Stimulated activated CD4-positive, alpha-beta T cell treated with anti-CD3 and anti-CD28 coated beads, Interleukin-4, amount 100 ng/mL, for 4 hours (primary cell): Measurements from ENCODE around the gene CYTH3.

ENCODE experiments used
- DNase-seq, 2 experiments: peaks; one replicate each; pipeline ENCODE4 v3.0.0-alpha.2; 2020

Gene CYTH3

GRCh38 chr7:6142871-6143380 is 129.5 kb downstream of the CYTH3 start:
- DNase-seq, result no peak

DNA sequence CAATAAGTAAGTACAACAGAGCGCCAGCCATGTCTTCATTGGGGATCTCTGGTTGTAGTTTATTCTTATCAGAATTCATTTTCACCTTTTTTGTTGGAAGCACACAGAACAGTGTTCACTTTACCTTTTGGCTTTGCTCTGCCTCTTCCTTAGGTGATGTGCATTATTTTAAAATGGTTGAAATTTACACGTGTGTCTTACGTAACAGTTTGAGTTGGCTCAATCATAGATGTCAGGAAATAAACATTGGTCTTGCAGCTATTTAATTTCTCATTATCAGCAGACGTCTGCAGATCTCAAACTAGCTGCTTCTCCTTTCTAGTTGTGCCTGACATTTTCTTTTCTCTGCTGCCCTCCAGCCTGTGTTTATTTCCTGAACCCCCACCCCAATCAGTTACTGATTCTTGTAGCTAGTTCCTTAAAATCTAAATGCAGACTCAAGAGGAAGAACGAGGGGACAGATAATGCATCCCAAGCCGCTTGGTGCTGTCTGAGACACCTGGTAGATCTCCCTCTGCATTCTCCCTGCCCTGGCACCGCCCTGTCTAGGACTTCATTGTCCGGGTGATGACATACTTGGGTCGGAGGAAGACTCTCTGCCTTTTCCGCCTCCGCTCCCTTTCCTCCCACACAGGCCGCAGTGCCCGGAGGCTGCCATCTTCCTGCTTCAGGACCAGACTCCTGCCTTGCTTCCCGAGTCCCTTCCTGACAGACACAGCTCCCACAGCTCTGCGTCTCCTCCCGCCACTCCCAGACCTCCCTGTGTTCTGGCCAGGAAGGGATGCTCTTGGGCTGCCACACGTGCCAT is 133.0 kb downstream of the CYTH3 start:
- DNase-seq, result no peak

DNA sequence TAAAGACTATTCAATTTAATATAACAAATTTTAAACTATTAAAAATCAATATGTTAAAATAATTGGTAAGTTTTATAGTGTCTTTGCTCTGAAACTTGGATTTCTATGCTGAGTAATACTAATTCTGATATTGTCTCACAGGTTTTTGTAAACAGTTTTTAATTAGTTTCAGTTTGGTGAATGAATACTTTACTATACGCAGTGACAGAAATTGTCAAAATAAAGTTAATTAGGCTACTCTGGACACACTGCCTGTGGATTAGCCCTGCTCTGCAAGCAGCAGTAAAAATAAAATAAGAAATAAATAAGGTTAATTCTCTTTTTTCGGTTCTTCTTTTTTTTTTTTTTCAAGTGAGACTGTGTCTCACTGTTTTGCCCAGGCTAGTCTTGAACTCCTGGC is 135.9 kb downstream of the CYTH3 start:
- DNase-seq, result no peak

- DNase-seq, result no peak
Observed at GRCh38 chr7:6133249-6133648, 139.2 kb downstream of the CYTH3 start.

- no peak for DNase-seq
Observed at GRCh38 chr7:6130007-6130587, 142.3 kb downstream of the CYTH3 start.

- DNase-seq, result no peak
Observed at GRCh38 chr7:6128205-6128604, 144.2 kb downstream of the CYTH3 start.

- DNase-seq, result no peak
Observed at GRCh38 chr7:6127110-6127490, 145.3 kb downstream of the CYTH3 start.

DNA sequence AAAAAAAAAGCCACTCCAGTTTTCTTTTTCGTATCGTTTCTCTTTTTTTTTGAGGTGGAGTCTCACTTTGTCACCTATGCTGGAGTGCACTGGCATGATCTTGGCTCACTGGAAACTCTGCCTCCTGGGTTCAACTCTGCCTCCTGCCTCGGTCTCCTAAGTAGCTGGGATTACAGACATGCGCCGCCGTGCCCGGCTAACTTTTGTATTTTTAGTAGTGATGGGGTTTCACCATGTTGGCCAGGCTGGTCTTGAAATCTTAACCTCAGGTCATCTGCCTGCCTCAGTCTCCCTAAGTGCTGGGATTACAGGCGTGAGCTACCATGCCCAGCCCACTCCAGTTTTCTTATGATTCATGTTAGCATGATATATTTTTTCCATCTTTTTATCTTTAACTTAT is 148.6 kb downstream of the CYTH3 start:
- DNase-seq, result no peak

- no peak for DNase-seq
Observed at GRCh38 chr7:6121141-6121540, 151.3 kb downstream of the CYTH3 start.

DNA sequence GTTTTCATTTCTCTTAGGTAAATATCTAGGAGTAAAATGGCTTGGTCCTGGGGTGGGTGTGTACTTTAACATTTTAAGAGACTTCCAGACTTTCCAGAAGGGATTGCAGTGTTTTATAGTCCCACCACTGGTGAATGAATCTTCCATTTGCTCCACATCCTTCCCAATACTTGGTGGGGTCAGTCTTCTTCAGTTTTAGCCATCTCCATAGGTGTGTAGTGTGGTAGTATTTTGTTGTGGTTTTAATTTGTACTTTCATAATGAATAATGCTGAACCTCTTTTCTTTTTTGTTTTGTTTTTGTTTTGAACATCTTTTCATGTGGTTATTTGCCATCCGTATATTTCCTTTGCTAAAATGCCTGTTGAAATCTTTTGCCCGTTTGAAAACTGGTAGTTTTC is 154.9 kb downstream of the CYTH3 start:
- DNase-seq, result no peak

- DNase-seq, result no peak
Observed at GRCh38 chr7:6116211-6116610, 156.2 kb downstream of the CYTH3 start.
